Stimulated activated CD8-positive, alpha-beta memory T cell treated with anti-CD3 and anti-CD28 coated beads, Interleukin-4, amount 100 ng/mL, for 48 hours (primary cell): ENCODE data around the gene TMPRSS13.
"Not testable (repeated sequence)": the region's sequence is repeated elsewhere in the genome, so short reads cannot be mapped to it uniquely, and the experiment has no call there.

Source experiments
- DNase-seq: peaks from one replicate; pipeline ENCODE4 v3.0.0-alpha.2; 2020

The TMPRSS13 gene

GRCh38 chr11:117928446-117929141, 608 bp downstream of the TMPRSS13 start:
- DNase-seq: no peak

- DNase-seq: no peak
Measured at GRCh38 chr11:117927926-117928325, 1.3 kb downstream of the TMPRSS13 start.

- DNase-seq: not testable (repeated sequence)
Measured at GRCh38 chr11:117926166-117926565, 3.0 kb downstream of the TMPRSS13 start.

DNA sequence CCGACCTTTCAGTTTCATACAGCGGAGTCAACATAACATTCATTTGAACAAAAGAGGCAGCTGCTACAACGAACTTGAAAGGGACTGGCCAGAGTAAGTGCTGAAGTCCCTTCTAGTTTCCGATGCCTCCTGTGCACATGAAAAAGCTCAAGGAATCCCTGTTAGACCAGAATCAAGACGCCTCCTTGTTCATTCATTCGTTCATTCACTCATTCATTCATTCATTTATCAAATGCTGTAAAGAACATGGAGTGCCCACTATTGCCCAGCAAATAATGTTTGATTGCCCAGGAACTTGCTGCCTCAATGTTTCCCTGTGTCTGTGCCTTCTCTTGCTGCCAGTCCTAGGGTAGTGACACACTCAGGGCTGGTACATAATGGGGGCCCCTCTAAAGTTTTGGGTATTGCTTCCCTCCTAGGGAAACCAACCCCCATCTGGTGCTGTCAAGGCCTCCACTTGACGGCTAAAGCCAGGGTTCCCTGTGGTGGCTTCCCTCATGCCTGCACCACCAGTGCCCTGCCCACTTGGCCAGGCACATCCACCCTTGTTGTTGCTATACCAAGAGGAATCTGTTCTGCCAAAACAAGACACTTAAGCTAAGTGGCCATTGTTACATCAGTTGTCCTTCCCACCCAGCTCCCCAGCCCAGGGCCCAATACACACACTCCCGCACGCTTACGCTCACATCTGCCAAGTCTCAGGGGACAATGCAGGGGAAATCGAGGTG, 3.8 kb downstream of the TMPRSS13 start:
- no peak for DNase-seq

DNA sequence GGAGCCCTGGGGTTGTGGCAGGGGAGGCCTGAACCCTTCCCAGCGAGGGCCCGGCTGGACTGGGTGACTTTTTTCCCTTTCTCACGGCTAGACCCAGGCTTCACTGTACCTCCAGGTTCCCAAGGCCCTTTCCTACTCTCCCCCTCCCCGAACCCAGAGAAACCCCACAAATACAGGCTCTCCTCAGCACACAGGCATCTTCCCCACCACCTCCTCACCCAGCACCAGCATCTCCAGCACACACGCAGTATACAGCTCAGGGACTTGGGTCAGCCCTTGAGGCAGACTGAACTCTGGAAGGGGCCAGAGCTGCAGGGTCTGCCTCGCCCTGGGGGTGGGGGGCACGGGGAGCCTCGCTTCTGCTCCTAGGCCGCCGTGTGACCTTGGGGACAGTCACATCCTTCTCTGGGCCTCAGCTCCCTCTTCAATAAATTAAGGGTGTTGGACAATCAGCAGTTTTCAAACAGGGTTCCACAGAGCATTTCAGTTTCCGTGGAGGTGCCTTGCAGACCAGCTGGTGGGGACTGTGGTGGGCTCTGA, 4.5 kb downstream of the TMPRSS13 start:
- no peak for DNase-seq

- DNase-seq: no peak
Measured at GRCh38 chr11:117923773-117924172, 5.4 kb downstream of the TMPRSS13 start.

GRCh38 chr11:117923275-117923674, 5.9 kb downstream of the TMPRSS13 start:
- no peak for DNase-seq

DNA sequence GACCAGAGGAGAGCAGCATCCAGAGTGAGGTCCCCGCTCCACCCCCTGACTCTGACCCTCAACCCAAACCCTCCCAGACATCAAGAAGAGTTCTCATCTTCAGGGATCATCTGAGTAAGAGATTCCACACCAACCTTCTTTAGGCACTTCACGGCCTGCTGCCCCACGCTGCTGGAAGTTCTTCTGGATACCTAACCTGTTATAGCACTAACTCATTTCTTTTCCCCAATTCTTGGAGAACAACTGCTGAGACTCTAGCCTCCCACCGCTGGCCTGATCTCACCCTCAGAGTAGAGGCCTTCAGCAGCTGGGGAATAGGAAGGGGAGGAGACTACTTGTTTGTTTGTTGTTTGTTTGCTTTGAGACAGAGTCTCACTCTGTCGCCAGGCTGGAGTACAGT, 7.3 kb downstream of the TMPRSS13 start:
- no peak for DNase-seq

- DNase-seq: no peak
Measured at GRCh38 chr11:117921456-117921855, 7.7 kb downstream of the TMPRSS13 start.

DNA sequence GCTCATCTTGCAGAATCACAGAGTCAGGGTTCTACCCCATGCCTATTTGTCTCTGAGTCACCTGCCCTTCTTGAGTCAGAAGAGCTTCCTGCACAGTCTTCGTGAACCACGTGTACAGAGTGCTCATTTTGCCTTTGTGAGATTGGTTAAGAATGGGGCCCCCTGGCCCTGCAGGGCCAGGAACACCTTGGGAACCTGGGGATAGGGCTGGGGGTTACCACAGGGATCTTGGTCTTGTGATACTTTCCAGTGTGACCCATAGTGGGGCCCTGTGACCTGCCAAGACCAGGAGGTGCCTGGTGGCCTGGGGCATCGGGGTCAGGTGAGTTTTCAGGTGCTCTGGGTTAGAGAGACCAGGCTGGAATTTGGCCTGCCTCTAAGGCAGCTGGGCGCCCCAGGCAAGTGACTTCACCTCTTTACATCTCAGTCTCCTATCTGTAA, 9.4 kb downstream of the TMPRSS13 start:
- DNase-seq: peak; percentile 33

DNA sequence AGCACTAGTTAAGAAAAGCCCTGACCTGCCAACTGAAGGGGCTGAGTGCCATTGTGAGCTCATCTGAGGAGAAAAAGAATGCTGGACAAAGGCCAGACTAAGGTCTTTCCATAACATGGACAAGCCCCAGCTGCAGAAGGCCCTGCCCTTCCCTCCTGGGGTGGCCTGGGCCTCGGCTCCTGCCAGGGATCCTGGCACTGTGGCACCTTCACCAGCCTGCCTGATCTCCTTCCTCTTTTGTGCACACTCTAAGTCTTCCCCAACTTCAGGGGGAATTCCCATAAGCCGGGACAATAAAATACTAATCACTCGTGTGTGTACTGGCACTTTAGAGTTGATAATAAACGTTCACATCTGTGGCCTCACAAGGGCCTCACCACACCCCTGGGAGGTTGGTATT, 9.9 kb downstream of the TMPRSS13 start:
- no peak for DNase-seq

GRCh38 chr11:117918366-117919255, 10.6 kb downstream of the TMPRSS13 start:
- no peak for DNase-seq

- no peak for DNase-seq
Measured at GRCh38 chr11:117917591-117918151, 11.5 kb downstream of the TMPRSS13 start.

DNA sequence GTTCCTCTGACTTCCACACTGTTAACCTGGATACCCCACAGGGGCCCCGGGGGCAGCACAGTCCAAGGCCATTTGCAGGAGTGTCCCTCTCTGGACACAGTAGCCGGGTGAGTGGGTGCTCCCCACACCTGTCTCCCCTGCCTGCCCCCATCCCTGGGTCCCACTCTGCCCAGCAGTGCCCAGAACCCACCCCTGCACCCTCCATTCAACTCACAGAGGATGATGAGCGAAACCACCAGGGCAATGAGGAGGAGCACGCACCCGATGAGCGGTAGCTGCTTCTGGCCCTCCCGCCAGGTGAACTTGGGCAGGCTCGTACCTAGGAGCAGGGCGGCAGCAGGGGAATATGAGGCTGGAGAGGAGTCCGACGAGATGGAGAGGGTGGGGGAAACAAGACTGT, 12.2 kb downstream of the TMPRSS13 start:
- DNase-seq: no peak

DNA sequence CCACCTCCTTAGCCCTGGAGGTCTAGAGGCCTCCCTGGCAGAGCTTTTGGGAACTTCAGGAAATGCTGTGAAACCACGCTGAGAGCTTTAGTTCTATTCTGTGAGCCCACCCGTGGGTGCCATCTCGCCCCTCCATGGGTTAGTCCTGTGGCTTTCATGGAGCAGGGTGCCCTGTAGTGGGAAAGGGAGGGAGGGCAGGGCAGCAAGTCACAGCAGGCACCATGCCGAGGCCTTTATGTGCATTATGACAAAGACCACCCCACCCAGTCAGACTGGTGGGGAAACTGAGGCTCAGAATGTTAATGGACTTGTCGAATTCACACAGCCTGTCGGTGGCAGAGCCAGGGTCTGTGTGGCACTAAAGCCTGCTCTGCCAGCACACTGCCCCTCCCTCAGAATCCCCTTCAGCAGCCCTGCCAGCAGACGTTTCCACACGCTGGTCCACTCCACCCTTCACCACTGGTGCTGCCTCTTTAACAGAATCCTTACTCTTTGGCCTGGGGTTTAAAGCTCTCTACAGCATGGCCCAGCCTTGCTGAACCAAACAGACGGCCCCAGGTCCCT, 13.4 kb downstream of the TMPRSS13 start:
- no peak for DNase-seq

- DNase-seq: no peak
Measured at GRCh38 chr11:117914991-117915618, 14.1 kb downstream of the TMPRSS13 start.

- no peak for DNase-seq
Measured at GRCh38 chr11:117914398-117914761, 14.8 kb downstream of the TMPRSS13 start.

- DNase-seq: no peak
Measured at GRCh38 chr11:117913736-117914397, 15.3 kb downstream of the TMPRSS13 start.

DNA sequence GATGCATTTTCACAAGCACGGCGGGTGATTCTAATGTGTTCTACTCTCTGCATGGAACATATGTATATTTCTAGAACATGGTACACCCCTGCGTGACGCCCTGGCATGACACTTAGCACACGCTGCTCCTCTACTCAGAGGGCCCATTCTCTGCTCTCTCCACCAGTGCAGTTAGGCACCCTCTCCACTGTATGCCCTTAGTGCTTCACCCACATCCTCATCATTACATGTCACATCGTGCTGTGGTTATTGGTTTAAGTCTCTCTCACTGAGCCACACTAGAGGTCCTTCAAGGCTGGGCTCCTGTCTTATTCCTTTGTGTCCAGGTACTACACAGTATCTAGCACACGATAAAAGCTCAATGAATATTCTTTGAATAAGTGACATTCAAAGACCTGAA, 16.7 kb downstream of the TMPRSS13 start:
- DNase-seq: peak; percentile 10

- peak; percentile 20 for DNase-seq
Measured at GRCh38 chr11:117911694-117912093, 17.5 kb downstream of the TMPRSS13 start.

- DNase-seq: no peak
Measured at GRCh38 chr11:117910941-117911655, 18.1 kb downstream of the TMPRSS13 start.
